SK-N-SH treated with all-trans-retinoic acid at 6 μM for 48 hours (cell line): ENCODE measurements around the gene ELAPOR1.

Source experiments
- ARNTL ChIP-seq: fragments of 450-650 bp; formaldehyde crosslinking; IDR thresholded peaks from 2 replicates; pipeline ENCODE4 v1.5.0; 2020; ENCODE audit warnings: low read depth, mild to moderate bottlenecking, moderate library complexity, borderline replicate concordance
- ESRRG ChIP-seq: fragments of 250-450 bp; sonication (Bioruptor Pico); IDR thresholded peaks from 2 replicates; pipeline ENCODE4 v1.6.1; 2021; ENCODE audit warnings: mild to moderate bottlenecking
- TCF4 ChIP-seq: fragments of 250-450 bp; sonication (Bioruptor Pico); IDR thresholded peaks from 2 replicates; pipeline ENCODE4 v1.8.0; 2021; ENCODE audit warnings: mild to moderate bottlenecking, moderate library complexity, borderline replicate concordance
- ZC3H10 ChIP-seq: fragments of 250-450 bp; sonication (Bioruptor Pico); IDR thresholded peaks from 2 replicates; pipeline ENCODE4 v1.5.1; 2021; ENCODE audit warnings: mild to moderate bottlenecking, moderate library complexity
- TF ChIP-seq, protein P1 (sequence below): fragments of 250-450 bp; sonication (Bioruptor Pico); IDR thresholded peaks from 2 replicates; pipeline ENCODE4 v1.5.1; 2020; ENCODE audit warnings: low read depth, mild to moderate bottlenecking, moderate library complexity

DNA sequence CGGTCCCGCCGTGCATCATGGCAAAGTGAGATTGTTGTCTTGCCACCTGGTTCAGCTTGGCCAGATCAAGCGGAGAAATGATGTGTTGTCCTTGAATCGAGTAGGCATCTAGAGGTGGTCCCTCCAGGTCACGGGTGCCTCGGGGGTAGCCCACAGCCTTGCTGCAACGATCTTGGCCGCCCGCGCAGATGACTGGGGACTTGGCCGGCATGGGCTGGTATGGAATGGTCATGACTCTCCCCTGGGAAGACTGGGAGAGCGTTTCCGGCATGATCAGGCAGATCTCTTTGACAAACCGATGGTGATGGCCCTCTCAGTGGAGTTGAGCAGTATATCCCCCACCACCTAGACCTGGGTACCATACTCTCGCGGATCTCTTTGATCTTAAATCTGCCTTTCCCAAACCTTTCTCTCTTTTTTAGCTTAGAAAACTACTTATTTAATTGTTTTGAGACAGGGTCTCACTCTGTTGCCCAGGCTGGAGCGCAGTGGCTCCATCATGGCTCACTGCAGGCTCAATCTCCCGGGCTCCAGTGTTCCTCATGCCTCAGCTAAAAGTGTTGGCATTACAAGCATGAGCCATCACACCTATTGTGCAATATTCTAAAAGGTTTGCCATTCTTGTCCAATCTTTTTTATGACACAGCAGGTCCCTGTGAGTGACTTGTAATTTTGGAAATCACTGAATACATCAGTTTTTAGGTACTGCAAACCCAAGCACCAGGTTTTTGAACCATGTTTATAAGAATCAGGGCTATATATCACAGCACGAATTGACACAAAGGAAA lies 9.4 kb upstream of the ELAPOR1 start:
- no peak for TF ChIP-seq ARNTL (CRISPR knock-in tag)
- no peak for TF ChIP-seq TCF4
- TF ChIP-seq, protein P1, sequence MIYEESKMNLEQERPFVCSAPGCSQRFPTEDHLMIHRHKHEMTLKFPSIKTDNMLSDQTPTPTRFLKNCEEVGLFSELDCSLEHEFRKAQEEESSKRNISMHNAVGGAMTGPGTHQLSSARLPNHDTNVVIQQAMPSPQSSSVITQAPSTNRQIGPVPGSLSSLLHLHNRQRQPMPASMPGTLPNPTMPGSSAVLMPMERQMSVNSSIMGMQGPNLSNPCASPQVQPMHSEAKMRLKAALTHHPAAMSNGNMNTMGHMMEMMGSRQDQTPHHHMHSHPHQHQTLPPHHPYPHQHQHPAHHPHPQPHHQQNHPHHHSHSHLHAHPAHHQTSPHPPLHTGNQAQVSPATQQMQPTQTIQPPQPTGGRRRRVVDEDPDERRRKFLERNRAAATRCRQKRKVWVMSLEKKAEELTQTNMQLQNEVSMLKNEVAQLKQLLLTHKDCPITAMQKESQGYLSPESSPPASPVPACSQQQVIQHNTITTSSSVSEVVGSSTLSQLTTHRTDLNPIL (CRISPR knock-in tag), result no peak
- TF ChIP-seq ESRRG, result no peak
- TF ChIP-seq ZC3H10, result no peak
